UCSD-AML1 (cell line): Measurements from ENCODE around the gene KICS2.
"Not testable (repeated sequence)": the region's sequence is repeated elsewhere in the genome, so short reads cannot be mapped to it uniquely, and the experiment has no call there.

Experiments
- DNase-seq: peaks from one replicate; lab custom pipeline; 2025; ENCODE audit not compliant: unreplicated experiment; lab: John Stamatoyannopoulos, UW

Gene KICS2

DNA sequence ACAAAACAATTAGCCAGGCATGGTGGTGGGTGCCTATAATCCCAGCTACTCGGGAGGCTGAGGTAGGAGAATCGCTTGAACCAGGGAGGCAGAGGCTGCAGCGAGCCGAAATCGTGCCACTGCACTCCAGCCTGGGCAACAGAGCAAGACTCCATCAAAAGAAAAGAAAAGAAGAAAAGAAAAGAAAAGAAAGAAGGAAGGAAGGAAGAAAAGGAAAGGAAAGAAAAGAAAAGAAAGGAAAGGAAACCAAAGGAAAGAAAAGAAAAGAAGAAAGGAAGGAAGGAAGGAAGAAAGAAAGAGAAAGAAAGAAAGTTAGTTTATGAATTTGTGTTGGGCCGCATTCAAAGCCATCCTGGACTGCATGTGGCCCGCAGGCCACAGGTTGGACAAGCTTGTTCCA lies 4.5 kb downstream of the KICS2 start:
- DNase-seq = not testable (repeated sequence)

DNA sequence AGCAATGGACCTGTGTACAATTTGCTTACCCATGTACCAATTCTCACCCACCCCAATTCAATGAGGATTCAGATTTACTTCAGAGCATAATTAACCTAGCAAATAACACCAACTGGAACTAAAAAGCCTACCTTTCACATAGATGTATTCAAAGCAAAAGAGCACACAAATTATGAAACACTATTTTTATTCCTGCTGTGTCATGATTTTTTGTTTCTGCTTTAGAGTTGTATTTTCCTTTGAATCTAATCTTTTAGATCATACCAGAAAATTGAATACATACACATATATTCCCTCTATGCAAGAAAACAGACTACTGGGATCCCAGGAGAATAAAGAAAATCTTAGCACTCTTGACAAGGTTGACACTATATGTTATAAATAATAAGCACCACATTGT lies 5.9 kb downstream of the KICS2 start:
- no peak for DNase-seq

DNA sequence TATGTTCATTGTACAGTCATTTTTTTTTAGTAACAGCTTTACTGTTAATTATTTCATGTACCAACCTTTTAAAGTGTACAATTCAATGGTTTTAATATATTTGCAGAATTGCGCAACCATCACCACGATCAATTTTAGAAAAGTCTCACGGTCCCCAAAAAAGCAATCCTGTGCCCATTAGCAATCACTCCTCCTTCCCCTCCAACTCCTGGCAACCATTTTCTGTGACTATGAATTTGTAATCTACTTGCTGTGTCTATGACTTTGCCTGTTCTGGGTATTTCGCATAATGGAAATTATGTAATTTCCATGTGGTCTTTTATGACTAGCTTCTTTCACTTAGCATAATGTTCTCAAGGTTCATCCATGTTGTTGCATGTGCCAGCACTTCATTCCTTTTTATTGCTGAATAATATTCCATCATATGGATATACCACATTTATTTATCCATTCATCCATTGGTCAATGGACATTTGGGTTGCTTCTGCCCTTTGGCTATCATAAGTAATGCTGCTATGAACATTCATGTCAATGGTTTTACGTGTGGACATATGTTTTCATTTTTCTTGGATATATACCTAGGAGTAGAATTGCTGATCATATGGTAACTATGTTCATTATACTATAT lies 9.9 kb downstream of the KICS2 start:
- no peak for DNase-seq

DNA sequence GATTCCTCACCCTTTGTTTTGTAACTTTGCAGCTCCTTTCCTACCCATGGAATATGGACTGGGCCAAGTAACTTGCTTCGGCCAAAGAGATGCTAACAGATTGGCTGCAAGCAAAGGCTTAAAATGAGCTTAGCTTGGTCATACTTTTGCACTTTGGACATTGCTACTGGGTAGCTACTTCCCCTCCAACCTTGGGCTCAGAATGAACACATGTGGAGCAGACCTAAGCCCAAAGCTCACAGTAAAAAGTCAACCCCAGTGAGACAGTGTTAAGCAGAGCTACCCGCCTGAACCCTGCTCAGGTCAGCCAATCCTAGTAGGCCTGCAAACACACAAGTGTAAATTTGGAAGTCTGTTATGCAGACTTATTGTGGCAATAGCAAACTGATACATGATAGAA lies 14.6 kb downstream of the KICS2 start:
- no peak for DNase-seq

DNA sequence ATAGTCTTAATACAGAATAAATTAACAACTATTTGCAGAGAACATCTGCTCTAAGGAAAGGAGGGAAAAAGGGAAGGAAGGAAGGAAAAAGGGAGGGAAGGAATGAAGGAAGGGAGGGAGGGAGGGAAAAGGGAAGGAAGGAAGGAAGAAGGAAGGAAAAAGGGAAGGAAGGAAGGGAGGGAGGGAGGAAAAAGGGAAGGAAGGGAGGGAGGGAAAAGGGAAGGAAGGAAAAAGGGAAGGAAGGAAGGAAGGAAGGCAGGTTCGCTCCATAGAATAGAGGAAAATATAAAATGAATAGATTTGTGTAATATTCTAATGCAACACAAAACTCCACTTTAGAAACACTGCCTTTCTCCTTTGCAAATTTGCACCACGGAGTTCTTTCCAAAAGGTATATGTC lies 16.6 kb downstream of the KICS2 start:
- DNase-seq = no peak

DNA sequence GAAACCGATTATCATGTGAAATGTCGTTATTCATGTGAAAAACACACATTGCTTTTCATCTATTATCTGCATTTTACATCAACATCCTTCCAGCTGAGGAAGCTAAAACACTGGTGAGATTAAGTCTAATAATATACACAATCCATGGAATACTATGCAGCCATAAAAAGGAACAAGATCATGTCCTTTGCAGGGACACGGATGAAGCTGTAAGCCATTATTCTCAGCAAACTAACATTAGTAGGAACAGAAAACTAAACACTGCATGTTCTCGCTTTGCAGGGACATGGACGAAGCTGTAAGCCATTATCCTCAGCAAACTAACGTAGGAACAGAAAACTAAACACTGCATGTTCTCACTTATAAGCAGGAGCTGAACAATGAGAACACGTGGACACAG lies 18.3 kb downstream of the KICS2 start:
- DNase-seq = no peak

DNA sequence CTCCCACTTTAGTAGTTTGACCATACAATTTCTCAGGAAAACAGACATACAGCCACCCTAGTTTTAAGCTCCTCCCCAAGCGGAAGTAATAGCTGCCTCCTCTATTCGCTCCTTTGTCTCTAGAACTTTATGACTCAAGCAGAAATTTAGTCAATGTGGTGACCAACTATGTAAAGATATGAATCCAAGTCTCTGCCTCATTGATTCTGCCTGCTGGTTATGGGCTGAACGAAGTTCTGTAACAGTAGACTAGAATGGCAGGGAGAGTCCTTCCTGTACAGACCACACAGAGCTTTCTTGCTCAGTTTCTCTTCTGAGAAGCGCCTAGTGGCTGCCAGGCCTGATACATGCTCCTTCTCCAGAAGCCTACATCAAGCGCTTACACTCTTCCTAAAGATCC lies 19.1 kb downstream of the KICS2 start:
- no peak for DNase-seq

DNA sequence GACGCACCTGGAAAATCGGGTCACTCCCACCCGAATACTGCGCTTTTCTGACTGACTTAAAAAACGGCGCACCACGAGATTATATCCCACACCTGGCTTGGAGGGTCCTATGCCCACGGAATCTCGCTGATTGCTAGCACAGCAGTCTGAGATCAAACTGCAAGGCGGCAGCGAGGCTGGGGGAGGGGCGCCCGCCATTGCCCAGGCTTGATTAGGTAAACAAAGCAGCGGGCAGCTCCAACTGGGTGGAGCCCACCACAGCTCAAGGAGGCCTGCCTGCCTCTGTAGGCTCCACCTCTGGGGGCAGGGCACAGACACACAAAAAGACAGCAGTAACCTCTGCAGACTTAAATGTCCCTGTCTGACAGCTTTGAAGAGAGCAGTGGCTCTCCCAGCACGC lies 26.3 kb downstream of the KICS2 start:
- not testable (repeated sequence) for DNase-seq

DNA sequence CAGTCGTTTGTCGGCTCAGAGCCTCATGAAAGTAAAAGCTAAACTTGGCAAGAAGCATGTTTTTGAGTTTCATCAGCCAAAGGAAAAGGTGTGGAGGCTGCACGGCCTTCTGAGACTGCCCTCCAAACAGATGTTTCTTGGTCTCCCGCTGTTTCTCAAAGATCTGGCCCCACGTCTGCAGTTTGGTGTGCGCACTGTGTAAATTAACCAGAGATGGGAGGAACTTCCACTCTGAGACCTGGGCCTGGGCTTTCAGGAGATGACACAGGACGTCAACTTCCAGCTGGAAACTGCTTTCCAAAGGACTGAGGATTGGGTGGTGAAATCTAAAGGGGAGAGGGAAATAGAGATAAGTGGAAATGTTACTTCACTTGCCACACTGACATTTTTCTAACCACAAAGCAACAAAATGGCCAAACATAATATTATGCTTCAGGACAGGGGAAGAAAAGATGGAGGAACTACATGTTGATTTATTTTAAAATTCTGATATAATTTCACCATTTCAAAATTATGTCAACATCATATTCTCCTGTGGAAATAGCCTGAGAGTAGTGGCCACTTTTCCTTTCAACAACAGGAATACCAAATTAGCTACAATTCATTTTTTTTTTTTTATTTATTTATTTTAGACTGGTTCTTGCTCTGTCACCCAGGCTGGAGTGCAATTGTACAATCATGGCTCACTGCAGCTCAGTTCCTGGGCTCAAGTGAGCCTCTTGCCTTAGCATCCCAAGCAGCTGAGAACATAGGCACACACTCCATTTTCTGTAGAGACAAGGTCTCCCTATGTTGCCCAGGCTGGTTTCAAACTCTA lies 27.6 kb downstream of the KICS2 start:
- no peak for DNase-seq

DNA sequence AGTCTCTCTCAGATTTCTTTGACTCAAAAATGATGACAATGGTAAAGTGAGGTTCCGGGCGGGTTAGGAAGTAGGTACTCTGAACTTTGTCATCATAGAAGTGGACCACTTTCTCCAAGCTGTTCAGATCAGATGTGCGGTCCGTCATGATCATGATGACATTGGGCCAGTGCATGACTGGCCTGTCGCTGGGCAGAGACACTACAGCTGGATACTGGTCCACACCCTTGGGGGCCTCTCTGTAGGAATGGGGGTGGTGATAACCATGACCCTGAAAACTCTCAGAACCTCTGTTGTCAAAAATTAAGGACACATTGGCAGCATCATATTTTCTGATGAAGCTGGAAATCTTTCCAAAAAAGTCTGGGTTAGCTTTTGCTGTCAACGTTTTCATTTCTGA lies 28.2 kb downstream of the KICS2 start:
- DNase-seq = no peak

DNA sequence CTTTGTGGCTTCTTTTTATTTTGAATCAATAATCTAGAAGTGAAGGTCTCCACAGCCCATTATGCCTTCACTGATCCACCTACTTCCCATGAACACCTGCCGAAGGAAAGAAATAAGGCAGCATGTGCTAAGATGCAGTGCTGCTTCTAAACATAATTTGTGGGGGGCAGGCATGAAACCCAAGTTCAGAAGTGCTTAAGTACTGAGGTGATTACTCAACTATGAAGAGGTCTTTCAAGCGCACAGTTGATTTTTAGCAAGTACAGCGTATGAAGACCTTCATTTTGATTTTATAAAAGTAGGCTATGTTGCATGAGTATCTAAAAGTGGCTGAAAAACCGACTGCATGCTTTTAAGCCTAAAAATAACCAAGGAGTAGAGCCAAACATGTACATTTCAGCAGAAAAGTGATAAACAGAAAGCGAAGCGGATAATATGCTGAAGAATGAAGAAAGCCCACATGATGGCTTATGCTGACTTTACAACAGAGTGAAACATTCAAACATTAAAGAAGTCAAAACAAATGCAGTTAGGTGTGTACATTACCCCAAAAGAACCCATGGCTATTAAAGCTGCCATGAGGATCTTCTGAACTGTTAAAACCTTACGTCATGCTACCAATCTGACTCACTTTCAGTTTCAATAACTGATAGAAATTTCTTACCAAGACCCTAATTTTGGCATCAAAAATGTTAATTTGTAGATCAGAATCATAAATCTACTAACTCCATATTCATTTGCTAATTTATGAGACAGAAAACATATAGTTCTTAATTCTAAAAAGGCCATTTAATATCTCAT lies 29.3 kb downstream of the KICS2 start:
- DNase-seq = no peak

DNA sequence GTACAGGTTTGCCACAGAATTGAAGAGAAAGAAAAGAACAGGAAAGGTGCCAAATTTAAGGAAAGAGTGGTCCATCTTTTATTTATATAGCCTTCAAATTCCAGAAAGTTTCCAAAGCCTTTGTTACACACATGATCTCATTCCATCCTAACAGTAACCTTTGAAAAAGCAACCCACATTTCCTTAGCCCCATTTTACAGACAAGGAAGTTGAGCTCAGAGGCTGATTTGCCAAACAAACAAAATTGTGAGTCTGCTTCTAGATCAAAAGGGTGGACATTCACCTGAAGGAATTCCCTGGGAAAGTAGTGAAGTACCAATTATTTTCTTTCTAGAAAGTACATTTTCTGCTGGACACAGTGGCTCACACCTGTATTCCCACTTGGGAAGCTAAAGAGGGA lies 32.0 kb downstream of the KICS2 start:
- no peak for DNase-seq

DNA sequence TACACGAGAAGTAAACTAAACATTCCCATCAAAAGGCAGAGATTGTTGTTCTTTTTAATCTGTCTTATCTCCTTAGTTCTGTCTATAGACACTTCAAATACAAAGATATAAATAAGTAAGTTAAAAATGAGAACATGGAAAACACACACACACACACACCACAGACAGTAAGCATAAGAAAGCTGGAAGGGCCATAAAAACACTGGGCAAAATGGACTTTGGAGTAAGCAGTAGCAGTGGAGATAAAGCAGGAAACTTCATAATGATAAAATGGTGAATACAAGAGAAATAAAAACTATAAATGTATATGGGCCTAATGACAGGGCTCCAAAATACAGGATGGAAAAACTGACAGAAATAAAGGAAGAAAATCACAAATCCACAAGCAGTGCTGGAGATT lies 32.6 kb downstream of the KICS2 start:
- DNase-seq = no peak

DNA sequence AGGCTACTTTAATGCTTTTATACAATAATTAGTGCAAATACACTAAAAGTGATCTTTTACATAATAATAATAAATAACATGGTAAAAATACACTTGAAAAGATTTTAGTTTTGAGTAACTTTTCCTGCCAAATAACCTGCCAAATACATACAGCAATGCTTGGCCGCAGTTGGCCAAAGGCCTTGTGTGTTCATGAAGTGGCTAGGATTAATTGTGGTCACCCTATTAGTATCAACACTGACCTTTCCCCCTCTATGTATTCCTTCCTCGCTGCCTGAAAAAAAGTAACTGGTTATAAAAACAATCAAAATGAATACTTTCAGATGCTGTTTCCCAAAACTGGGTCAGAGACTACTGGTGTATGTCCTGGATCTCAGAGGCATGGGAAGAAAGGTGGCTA lies 34.3 kb downstream of the KICS2 start:
- no peak for DNase-seq

DNA sequence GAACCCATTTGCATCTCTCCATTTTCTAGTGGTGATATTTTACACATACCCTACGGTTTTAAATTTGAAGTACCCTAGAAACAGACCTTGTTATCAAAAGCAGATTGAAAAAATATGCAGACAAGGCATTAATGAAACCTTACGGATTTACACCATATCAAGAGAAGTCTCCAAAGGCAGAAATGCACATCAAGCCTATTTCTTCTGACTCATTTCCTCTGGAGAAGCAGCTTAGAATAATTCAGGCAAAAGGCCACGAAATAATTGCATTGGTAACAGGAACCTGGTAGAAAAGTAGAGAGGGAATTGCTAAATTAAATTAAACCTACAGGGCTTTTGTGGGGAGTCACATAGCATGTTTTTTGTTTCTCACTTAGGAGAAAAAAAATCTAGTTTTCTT lies 34.7 kb downstream of the KICS2 start:
- no peak for DNase-seq

DNA sequence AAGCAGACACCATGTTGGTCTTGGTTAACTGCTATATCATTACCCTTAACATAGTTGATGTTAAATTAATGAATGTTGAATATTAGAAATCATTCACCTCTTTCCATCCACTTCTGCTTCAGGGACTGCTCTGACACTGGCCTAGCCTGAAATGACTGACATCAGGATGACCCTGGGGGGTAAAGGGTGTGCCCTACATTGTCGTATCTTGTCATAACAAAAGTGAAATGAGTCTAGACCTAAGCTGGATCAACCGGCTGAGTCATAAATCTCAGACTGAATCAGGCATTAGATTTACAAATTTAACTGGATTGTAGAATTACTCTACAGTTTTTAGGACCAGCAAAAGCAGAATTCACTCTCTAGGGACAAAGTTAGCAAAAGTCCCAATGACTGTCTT lies 35.3 kb downstream of the KICS2 start:
- no peak for DNase-seq

DNA sequence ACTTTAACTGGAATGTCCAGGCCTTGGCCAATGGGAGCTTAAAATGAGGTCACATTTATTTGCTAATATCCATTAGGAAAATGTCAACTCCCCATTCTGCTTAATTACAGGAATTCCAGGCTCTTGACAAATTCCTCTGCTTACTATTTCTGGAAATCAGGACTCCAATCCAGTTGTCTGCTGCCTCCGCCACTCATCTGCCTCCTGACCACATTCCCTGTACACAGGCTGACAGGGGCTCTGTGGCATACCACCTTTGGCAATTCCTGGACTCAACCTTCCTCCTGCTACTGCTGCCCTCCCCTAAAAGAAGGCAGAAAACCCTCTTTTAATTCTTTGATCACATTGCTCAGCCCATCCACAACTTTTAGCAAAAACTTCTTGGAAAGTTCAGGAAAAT lies 37.9 kb downstream of the KICS2 start:
- DNase-seq = no peak

DNA sequence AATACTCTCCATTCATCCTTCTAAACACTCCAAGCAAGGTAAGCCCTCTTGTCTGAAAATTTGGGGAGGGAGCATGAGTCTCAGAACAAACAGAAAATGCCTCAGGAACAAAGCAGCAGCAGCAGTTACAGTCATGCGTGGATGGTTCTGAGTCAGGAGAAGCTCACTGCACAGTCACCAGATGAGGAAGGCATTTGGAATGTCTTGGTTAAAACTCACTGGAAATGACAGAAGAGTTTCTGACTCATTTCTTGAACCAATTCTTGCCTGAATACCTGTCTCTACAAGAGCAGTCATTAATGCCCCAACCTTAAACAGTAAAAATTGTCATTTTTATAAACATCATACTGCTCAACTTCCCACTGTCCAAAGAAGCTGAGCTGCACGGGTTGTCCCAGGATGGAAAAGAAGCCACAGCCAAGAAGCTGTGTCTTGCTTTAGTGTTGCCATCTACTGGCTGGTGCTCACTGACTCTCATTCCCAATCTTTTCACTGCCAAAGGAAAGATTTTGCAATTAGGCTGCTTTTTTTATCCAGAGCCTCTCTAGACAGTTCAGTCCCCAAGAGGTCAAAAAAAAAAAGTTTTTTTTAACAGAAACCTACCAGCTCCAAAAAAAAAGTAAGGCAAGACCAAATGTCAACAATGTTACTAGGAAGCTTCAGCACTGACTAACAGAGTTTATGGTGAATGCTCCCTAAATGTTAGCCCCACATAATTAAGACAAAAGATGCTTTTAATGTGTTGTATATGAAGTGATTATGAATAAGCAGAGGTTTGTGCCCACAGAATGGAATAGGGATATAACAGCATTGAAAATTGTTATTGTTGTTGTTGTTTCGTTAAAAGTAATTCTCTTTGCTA lies 40.4 kb downstream of the KICS2 start:
- no peak for DNase-seq

DNA sequence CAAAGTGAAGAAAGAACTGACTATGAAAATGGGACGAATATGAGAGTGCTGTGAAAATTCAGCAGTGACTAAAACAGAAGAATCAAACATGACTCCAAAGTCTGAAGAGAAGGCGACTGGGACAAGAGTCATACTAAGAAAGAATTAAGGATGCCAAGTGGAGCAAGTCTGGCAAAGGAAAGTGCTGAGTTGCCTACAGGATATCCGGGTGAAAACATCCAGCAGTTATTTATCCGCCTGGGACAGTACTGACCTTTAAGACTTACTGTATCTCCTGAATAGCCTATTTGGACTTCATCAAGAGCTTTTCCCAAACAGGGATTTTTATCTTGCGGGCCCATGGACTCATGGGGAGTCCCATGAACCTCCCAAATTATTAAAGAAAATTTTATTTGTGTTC lies 41.1 kb downstream of the KICS2 start:
- no peak for DNase-seq

DNA sequence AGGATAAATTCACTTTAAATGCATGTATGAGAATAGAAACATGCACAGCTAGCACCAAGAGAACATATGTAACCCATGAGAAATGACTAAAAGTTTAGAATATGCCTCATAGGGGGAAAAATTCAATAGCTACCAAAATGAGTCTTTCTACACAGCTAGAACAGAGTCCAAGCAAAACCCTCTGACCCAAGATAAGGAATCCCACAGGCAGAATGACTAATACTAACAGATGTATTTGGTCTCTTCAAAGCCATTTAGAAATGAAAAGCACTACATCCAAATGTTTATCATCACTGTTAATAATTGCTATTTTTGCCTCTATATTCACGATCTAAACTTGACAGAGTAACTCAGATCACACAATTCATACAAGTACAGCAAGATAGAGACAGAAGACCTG lies 44.0 kb downstream of the KICS2 start:
- no peak for DNase-seq

DNA sequence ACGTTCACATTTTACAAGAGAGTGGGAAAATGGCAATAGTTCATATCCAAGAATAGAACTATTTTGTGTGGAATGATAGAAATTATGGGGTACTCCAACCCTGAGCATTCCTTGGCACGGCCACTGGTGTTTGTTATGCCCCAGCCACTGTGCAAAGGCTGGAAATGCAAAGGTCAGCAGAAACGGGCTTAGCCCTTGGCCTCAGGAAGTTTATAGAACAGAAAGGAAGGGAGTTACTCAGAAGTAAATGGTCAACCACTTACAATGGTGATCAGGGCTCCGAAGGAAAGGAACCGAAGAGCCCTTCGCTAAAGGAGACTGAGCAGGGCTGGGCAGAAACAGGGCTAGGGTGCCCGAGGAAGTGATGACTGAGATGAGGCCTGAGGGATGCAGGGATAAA lies 45.1 kb downstream of the KICS2 start:
- no peak for DNase-seq
